Astrocyte of the spinal cord (primary cell): ENCODE data around the gene CPLANE1.
"Not testable (repeated sequence)": the region's sequence is repeated elsewhere in the genome, so short reads cannot be mapped to it uniquely, and the experiment has no call there.

Experiments used
- DNase-seq: peaks from one replicate; pipeline ENCODE4 v3.0.0; 2011; ENCODE audit warnings: low read depth, low spot score
- H3K4me3 ChIP-seq: 2 replicates; pipeline ENCODE4 v1.5.1; 2011; ENCODE audit warnings: low read depth, mild to moderate bottlenecking, low read length, moderate library complexity
- in situ Hi-C: cut with HindIII; loops from 2 replicates; pipeline ENCODE4 v1.10.0; 2017; ENCODE audit warnings: low sequenced_read_pairs
- TF ChIP-seq, protein P1 (sequence below): IDR thresholded peaks from 2 replicates; pipeline ENCODE4 v1.5.1; 2012; ENCODE audit warnings: low read depth, mild to moderate bottlenecking, low read length, inconsistent platforms

CPLANE1 gene

DNA sequence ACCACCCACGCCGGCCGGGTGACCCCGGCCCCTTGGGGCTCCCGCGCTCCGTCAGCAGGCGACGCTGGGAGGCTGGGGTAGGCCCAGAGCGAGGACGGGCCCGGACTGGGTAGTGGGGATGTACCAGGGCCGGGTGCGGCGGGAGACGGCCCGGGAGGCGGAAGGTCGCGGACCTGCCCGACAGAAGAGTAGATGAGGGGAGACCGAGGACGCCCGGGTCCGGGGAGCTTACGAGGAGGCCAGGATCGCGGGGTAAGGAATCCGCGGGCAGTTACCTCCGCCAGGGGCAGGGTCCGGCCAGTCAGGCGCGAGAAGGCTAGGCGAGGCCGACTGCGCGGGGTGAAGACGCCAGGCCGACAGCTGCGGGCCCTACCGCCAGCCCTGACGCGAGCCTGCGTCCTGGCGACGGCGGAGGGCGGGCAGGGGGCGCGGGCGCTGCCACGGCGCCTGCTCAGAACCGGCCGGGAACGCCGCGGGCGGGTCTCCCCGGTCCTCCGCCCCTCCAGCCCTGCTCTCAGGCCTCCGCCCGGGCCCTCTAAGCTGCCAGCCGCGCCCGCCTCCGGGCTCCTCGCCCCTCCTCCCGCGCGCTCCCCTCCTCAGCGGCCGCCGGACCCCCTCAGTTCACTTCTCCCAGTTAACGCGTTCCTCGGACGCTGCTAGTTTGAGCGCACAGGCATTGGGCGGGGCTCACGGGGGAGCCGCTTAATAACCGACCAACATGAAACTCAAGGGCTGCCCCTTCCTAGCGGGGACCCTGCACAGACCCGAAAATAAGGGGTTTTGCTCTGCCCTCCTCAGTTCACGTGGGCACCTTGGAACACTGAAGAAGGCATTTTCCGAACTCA is at the start of gene CPLANE1:
CPLANE1 (minus strand) TSS at position 407 of the 845 bp plus-strand sequence. CDS start 1,678 bp downstream, outside the sequence.
- TF ChIP-seq, protein P1, sequence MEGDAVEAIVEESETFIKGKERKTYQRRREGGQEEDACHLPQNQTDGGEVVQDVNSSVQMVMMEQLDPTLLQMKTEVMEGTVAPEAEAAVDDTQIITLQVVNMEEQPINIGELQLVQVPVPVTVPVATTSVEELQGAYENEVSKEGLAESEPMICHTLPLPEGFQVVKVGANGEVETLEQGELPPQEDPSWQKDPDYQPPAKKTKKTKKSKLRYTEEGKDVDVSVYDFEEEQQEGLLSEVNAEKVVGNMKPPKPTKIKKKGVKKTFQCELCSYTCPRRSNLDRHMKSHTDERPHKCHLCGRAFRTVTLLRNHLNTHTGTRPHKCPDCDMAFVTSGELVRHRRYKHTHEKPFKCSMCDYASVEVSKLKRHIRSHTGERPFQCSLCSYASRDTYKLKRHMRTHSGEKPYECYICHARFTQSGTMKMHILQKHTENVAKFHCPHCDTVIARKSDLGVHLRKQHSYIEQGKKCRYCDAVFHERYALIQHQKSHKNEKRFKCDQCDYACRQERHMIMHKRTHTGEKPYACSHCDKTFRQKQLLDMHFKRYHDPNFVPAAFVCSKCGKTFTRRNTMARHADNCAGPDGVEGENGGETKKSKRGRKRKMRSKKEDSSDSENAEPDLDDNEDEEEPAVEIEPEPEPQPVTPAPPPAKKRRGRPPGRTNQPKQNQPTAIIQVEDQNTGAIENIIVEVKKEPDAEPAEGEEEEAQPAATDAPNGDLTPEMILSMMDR: no peak
- in situ Hi-C loops: no loop called here
- H3K4me3 ChIP-seq: peak within 1 kb of the TSS; percentile 85
- peak; percentile 83 for DNase-seq

DNA sequence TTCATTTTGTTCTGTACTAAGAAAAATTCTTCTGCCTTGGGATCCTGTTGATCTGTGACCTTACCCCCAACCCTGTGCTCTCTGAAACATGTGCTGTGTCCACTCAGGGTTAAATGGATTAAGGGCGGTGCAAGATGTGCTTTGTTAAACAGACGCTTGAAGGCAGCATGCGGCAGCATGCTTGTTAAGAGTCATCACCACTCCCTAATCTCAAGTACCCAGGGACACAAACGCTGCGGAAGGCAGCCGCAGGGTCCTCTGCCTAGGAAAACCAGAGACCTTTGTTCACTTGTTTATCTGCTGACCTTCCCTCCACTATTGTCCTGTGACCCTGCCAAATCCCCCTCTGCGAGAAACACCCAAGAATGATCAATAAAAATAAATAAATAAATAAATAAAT is 47.1 kb upstream of the CPLANE1 start:
- H3K4me3 ChIP-seq, in situ Hi-C loops, DNase-seq: not testable (repeated sequence)

DNA sequence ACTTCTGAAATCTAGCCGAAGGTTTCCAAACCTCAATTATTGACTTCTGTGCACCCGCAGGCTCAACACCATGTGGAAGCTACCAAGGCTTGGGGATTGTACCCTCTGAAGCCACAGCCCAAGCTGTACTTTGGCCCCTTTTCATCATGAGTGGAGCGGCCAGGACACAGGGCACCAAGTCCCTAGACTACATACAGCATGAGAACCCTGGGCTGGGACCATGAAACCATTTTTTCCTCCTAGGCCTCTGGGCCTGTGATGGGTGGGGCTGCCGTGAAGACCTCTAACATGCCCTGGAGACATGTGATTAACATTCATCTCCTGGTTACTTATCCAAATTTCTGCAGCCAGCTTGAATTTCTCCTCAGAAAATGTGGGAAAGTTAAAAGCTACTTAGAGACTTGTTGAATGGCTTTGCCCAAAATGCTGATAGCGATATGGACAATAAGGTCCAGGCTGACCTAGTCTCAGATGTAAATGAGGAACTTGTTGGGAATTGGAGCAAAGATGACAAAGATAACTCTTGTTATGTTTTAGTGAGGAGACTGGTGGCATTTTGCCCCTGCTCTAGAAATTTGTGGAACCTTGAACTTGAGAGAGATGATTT is 34.1 kb upstream of the CPLANE1 start:
- TF ChIP-seq, protein P1: no peak
- no peak for DNase-seq
- in situ Hi-C loops: no loop called here
- no peak overlapping the region for H3K4me3 ChIP-seq

GRCh38 chr5:37275511-37275910 is 26.3 kb upstream of the CPLANE1 start:
- in situ Hi-C loops: no loop called here
- no peak overlapping the region for H3K4me3 ChIP-seq
- DNase-seq: no peak
- TF ChIP-seq, protein P1: no peak

GRCh38 chr5:37272511-37272910 is 23.3 kb upstream of the CPLANE1 start:
- in situ Hi-C loops: no loop called here
- peak; percentile 29 for DNase-seq

DNA sequence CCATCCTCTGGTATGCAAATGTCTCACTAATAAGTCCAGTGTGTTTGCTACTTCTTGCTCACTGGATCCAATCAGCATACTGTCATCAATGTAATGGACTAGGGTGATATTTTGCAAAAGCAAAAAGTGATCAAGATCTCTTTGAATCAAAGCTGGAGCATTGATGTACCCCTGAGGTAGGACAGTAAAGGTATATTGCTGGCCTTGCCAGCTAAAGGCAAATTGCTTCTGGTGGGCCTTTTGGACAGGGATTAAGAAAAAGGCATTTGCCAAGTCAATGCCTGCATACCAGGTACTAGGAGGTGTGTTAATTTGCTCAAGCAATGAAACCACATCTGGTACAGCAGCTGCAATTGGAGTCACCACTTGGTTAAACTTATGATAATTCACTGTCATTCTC is 18.9 kb upstream of the CPLANE1 start:
- in situ Hi-C loops, DNase-seq, H3K4me3 ChIP-seq: not testable (repeated sequence)

More at GRCh38 chr5:37272511-37272910, 23.3 kb upstream of the CPLANE1 start:
- TF ChIP-seq, protein P1: no peak
- H3K4me3 ChIP-seq: no peak overlapping the region

DNA sequence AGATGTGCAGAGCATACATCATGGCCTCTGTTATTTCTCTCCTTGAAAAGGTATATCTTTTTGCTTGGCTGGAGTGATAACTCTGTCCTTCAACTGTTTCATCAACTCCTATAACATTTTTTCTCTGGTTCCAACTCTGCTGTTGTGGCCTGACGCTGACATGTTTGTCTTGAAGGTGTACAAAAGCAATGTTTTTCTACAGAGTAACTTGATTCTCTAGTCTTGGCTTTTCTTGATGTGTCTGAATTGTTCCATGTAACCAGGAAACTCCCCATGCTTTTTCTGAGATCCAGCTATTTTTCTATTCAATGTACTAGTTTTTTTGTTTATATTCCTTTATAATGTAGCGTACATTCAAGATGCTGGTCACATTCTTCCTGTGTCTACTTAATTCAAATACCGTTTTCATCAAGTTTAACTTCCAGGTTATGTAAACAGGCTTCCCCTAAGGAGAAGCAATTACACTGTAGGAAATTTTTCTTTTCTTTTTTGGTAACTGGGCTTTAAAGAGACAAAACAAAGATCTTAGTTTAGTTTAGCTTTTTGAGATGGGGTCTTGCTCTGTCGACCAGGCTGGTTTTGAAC is 6.7 kb upstream of the CPLANE1 start:
- TF ChIP-seq, protein P1: no peak
- no peak for DNase-seq
- in situ Hi-C loops: no loop called here
- no peak overlapping the region for H3K4me3 ChIP-seq
